ENCODE data around the gene TMEM63A.
"Not testable (repeated sequence)": the region's sequence is repeated elsewhere in the genome, so short reads cannot be mapped to it uniquely, and the experiment has no call there.

Gene TMEM63A

GRCh38 chr1:225888289-225888897 lies 6.2 kb upstream of the TMEM63A start:
- in situ Hi-C loops (cut with HindIII; ENCODE audit: low pct_ligation_motif_present, low pct_unique_long_range_greater_than_20kb, low sequenced_read_pairs), result no loop called here
- DNase-seq, result no peak

DNA sequence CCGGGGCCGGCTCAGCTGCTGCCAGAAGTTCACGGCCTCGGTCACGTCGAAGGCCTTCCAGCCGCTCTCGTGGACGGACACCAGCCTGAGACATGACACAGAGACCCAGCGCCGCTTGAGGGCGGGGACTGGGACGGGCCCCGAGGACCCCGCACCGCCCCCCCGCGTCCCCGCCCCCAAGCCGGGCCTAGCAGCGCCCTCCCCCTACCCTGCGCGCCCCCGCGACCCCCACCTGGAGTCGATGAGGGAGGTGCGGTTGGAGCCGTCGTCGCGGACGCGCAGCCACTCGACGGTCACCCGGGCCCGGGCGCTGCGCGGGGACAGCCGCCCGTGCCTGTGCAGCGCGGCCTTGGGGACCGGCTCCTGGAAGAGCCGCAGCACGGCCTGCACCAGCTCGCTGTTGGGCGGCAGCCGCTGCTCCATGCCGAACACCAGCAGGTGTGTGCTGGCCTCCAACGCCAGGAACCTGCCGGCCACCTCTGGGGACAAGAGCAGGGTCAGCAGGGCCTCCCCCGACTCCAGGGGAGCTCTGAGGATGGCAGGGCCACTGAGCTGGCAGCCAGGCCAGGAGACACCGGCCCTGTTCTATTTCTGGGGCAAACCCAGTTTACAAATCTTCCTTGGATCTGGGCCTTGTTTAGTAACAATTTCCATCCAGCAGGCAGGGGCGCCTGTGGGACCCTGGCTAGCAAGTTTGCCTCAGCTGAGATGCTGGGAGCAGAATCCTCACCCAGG lies 5.5 kb upstream of the TMEM63A start:
- in situ Hi-C loops (cut with HindIII; ENCODE audit: low pct_ligation_motif_present, low pct_unique_long_range_greater_than_20kb, low sequenced_read_pairs); DNase-seq: not testable (repeated sequence)

GRCh38 chr1:225887030-225887314 lies 4.8 kb upstream of the TMEM63A start:
- in situ Hi-C loops (cut with HindIII; ENCODE audit: low pct_ligation_motif_present, low pct_unique_long_range_greater_than_20kb, low sequenced_read_pairs), result no loop called here

DNA sequence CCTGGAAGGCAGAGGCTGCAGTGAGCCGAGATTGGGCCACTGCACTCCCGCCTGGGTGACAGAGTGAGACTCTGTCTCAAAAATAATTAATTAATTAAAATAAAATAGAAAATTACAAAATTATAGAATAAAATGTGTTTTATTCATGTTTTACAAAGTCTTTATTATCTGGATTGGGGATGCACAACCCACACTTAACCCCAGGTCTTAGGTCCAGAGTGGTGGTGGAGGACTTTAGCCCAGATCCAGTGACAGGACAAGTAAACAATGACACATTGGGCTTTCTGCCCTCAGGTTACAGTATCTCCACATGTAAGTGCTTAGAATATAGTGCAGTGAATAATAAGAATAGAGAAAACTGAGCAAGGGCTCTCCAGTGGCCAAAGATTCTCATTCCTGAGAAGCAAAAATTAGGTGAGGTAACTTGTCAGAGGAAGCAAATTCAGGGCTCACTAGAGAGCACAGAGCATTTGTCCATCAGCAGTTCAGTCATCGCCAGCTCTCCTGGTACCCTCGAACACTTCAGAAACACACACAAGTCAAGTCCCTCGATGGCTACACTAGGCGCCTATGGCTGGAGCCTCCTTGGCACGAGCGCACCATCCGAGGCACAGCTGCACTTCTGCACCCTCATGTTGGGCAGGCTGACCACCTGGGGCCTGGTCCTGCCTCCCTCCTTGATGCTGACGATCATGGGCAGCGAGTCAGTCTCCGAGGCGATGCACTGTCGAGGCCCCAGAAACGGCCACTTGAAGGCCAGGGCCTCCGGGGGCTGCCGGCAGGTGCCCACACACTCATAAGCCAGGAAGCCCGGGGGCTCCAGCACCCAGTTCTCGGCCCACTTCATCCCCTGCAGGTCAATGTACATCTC lies 4.2 kb upstream of the TMEM63A start:
- in situ Hi-C loops (cut with HindIII; ENCODE audit: low pct_ligation_motif_present, low pct_unique_long_range_greater_than_20kb, low sequenced_read_pairs), result no loop called here
- DNase-seq, result no peak

More at GRCh38 chr1:225887030-225887314, 4.8 kb upstream of the TMEM63A start:
- no peak for DNase-seq

- DNase-seq, result no peak
- in situ Hi-C loops (cut with HindIII; ENCODE audit: low pct_ligation_motif_present, low pct_unique_long_range_greater_than_20kb, low sequenced_read_pairs), result no loop called here
Measured at GRCh38 chr1:225885336-225885735, 3.2 kb upstream of the TMEM63A start.

DNA sequence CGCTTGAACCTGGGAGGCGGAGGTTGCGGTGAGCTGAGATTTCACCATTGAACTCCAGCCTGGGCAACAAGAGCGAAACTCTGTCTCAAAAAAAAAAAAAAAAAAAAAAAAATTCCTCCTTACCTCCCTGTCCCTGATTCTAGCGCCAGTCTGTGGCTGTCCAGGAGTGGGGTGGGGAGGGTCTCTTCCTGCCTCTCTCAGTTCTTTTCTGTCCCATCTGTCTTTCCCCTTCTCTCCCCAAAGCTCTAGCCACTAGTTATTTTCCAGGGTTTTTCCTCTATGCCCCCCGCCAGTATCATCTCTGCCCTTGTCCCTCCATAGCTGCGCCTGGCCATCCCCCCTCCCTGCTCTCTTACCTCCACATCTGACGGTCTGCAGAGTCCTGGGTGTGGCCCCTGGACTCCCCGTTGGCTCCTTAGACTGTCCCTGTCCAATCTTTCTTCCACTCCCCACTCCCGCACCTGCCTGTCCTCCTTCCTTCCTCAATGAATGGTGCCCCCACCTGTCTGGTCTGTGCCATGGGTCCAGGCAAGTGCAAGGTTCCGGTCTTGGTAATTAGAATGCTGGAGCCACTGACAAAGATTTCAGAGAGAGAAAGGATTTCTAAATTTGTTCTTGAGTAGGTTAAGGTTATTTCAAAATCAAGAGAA lies 1.6 kb upstream of the TMEM63A start:
- in situ Hi-C loops (cut with HindIII; ENCODE audit: low pct_ligation_motif_present, low pct_unique_long_range_greater_than_20kb, low sequenced_read_pairs), result no loop called here
- DNase-seq, result no peak

- peak; percentile 70 for DNase-seq
- in situ Hi-C loops (cut with HindIII; ENCODE audit: low pct_ligation_motif_present, low pct_unique_long_range_greater_than_20kb, low sequenced_read_pairs), result no loop called here
Measured at GRCh38 chr1:225882694-225883615, 775 bp upstream of the TMEM63A start.

DNA sequence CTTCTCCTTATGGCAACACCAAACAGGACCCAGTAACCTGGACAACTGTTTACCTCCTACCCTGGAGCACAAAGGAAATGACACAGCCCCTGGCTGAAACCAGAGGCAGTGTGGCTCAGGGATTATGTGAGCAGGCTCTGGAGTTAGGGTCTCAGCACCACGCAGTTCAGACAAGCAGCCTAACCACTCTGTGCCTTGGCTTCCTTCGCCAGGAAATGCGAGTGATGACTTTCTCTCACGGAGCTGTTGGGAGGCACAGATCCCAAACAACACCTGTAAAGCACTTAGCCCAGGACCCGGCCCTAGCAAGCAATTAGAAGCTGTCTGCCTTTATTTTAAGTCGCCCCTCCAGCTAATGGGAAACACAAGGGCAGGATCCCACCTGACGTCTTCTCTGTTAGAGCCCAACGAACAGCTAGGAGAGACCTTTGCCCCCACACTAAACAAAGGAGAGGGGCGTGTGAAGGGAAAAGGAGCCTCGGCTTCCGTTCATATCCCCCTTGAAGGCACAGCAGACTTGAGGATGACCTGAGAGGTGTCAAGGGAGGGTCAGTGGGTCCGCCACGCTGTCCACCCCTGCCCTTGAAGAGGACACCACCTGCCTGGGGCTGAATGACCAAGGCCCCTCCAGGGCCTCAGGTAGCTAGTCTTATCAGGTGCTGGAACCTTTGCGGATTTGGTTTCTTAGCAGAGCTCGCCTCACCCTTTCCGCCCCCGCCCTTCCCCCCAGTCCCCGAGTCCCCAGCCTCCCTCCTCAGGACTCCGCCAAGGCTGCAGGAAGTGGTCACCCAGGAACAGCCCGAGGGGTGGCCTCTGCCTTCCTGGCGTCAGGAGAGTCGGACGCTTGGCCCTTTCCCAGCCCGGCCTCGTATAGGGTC lies 860 bp downstream of the TMEM63A start:
- in situ Hi-C loops (cut with HindIII; ENCODE audit: low pct_ligation_motif_present, low pct_unique_long_range_greater_than_20kb, low sequenced_read_pairs), result no loop called here
- peak; percentile 38 for DNase-seq

DNA sequence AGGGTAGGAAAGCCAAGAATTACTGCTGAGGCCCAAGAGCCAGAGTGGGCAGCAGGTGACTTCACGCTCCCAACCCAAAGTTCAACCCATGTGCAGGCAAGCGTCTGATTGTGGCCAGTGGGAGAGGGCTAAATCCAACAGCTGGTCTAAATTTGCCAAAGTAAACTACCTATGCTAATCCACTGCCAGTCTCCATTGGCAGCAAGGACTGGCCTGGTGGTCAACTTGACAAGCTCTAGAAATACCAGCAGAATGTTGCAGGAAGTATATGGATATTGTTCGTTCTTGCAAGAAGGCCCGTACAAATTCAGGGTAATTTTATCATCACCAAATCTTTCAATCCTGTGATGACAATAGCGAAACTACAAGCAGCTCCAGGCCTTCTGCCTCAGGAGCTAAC lies 1.5 kb downstream of the TMEM63A start:
- in situ Hi-C loops (cut with HindIII; ENCODE audit: low pct_ligation_motif_present, low pct_unique_long_range_greater_than_20kb, low sequenced_read_pairs), result no loop called here
- DNase-seq, result no peak

- no peak for DNase-seq
- in situ Hi-C loops (cut with HindIII; ENCODE audit: low pct_ligation_motif_present, low pct_unique_long_range_greater_than_20kb, low sequenced_read_pairs), result no loop called here
Measured at GRCh38 chr1:225880222-225880588, 2.0 kb downstream of the TMEM63A start.

DNA sequence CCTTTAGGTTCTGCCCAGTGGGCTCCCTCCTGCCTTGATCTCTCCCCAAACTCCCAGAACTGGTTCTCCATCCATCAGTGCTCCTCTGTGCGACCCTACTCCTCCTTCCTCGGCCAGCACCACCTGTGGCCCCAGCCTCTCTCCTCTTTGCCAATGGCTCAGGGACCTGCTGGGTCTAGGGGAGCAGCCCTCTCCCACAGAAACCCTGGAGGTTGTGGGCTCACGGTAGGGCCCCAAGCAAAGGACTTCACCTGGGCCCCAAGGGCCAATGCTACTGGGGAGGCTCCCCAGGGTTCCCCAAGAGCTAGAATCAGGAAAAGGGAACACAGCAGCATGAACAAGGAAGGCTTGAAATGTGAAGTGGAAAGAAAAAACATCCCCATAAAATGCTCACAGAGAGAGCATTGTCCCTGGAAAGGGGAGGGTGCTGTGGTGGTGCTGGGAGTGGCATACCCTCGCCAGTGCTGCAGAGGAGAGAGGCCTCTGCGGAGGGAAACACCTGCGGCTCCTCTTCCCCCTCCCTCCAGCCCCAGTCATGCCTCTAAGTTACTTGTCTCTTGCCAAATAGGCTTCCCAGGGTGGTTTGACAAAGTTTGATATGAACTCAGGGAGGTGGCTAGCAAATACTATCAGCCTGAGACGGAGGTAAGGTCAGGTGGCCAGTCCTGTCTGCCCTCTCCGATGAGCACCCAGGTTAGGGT lies 2.5 kb downstream of the TMEM63A start:
- in situ Hi-C loops (cut with HindIII; ENCODE audit: low pct_ligation_motif_present, low pct_unique_long_range_greater_than_20kb, low sequenced_read_pairs), result no loop called here
- no peak for DNase-seq

DNA sequence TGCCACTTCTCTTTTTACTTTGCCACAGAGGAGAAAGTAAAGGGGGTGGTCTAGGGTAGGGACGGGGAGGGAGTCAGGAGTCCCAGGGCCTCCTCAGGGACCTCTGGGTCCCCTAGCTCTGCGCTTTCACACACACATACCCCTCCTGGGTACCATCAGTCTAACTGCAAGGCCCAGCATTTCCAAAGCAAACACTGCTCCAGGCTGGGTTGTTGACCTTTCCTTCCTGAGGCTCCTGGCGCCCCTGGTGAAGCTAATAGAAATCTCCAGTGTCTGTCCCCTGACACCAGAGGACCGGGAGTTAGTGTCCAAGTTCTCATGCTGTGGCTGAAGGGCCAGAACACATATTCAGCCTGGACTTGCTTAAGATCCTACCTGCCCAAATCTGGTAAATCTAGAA lies 3.9 kb downstream of the TMEM63A start:
- no peak for DNase-seq
- in situ Hi-C loops (cut with HindIII; ENCODE audit: low pct_ligation_motif_present, low pct_unique_long_range_greater_than_20kb, low sequenced_read_pairs), result no loop called here

DNA sequence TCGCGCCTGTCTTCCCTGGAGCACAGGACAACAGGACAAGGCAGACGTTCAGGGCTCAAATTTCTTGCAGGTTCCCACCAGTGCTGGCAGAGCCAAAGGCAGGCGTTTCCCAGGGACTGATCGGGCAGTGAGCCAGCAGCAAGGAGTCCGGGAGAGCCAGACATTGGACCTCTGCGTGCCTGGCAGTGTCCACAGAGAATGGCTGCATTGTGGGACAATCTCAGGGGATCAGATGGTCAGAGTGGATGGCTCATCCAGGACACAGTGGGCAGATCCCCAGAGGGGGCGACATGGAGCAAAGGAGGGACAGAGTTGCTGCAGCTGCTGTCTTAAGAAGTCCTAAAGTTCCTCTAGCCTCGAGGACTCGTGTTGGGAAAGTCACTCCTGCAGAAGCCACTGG lies 4.6 kb downstream of the TMEM63A start:
- DNase-seq, result peak; percentile 41

DNA sequence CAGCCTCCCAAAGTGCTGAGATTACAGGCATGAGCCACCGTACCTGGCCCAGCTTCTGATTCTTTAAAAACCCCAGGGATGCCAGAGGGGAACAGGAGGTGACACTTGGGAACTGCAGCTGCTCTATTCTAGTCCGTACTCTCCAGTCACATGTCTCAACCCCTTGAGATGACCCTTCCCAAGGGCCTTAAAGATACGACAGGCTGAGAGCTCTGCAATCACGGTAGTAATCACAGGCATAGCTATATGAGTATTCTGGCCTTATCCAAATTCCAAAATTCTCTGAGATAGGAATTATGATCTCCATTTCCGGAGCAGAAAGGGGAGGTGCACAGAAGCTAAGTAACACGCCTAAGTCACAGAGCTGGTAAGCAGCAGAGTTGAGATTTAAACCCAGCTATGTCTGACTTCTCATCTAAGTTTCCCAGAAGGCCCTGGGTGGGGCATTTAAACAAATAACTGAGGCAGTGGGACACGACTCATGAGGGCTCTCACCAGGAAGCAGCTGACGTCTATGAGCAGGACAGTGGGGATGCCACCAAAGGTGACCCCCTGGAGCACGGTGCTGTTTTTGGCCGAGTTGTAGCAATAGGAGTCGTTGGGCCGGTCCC lies 5.2 kb downstream of the TMEM63A start:
- in situ Hi-C loops (cut with HindIII; ENCODE audit: low pct_ligation_motif_present, low pct_unique_long_range_greater_than_20kb, low sequenced_read_pairs), result no loop called here
- DNase-seq, result no peak

More for the DNA sequence above, 4.6 kb downstream of the TMEM63A start:
- in situ Hi-C loops (cut with HindIII; ENCODE audit: low pct_ligation_motif_present, low pct_unique_long_range_greater_than_20kb, low sequenced_read_pairs), result no loop called here

DNA sequence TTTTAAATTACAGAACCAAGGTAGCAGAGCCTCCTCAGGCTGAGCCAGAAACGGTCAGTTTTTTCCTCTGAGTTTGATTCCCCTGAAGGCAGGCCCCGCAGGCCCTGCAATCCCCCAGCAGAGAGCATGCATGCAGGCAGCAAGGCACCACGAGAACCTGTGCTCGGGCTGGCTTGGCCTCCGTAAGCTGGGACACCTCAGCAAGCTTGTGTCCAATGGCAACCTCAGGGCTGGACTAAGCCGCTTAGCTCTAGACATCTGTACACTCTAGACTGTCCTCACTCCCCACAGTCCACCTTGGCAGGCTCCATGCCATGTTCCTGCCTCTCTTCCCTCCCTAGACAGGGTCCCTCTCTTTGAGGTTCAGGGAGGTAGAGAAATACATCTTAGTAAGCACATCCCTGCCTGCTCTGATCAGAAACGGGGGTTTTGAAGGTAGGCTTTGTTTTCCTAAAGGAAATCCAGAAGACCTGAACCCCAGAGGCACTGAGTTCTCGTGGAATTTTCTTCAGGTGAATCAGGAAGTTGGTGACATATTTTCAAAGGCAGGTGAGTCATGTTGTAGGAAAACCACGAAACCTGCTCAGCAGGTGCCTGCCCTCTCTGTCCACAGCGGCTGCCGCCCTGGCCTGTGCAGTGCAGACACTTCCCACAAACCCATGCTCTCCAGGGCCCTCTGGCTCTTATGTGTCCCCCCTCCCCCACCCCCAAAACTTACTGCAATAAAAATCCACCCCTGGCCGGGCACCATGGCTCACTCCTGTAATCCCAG lies 7.0 kb downstream of the TMEM63A start:
- no peak for DNase-seq
- in situ Hi-C loops (cut with HindIII; ENCODE audit: low pct_ligation_motif_present, low pct_unique_long_range_greater_than_20kb, low sequenced_read_pairs), result no loop called here

- in situ Hi-C loops (cut with HindIII; ENCODE audit: low pct_ligation_motif_present, low pct_unique_long_range_greater_than_20kb, low sequenced_read_pairs), result no loop called here
- no peak for DNase-seq
Measured at GRCh38 chr1:225874431-225874830, 7.7 kb downstream of the TMEM63A start.

Measured in ACHN (cell line).